ENCODE data around the gene STEAP1B. TPM values are rescaled to one million over a fixed set of nuclear protein-coding genes. Genes with fewer than 3 reads are reported as not detected.

Gene STEAP1B
- total and polyA plus RNA-seq, 4 donors, result 0.06 to 0.28 (median 0.08) TPM; not detected in 1

- 90% methylated on average over 4 of the region's 4 CpGs for WGBS
- no peaks in the 10 kb centered on the region for H3K9me3 ChIP-seq (ENCODE audit: control insufficient read depth in 4 of 4, low read length in 3 of 4)
- no peak overlapping the region for H3K4me3 ChIP-seq (ENCODE audit: low read depth in 1 of 3, low read length in 3 of 3)
- no peak overlapping the region for H3K27ac ChIP-seq (ENCODE audit: low read depth in 1 of 2, low read length in 2 of 2)
- no peak overlapping the region for H3K9ac ChIP-seq (ENCODE audit: low read depth in 1 of 2, low read length in 2 of 2)
- no peaks in the 10 kb centered on the region for H3K4me1 ChIP-seq (ENCODE audit: control insufficient read depth in 4 of 4, insufficient read depth in 4 of 4, low read length in 3 of 4)
- no peaks in the 10 kb centered on the region for H3K36me3 ChIP-seq (ENCODE audit: control insufficient read depth in 4 of 4, insufficient read depth in 3 of 4, low read depth in 1 of 4, low read length in 3 of 4)
- TF ChIP-seq YY1 (IDR thresholded peaks at IDR 0.05) (no peak), GABPA (IDR thresholded peaks at IDR 0.05 in 1 of 2, conservative IDR thresholded peaks at IDR 0.05 in 1 of 2) (no peak), TAF1 (conservative IDR thresholded peaks at IDR 0.05) (no peak), JUND (IDR thresholded peaks at IDR 0.05) (no peak), CTCF (IDR thresholded peaks at IDR 0.05; ENCODE audit: low read depth, low read length, missing input control) (no peak), RXRA (IDR thresholded peaks at IDR 0.05) (no peak), FOXA2 (IDR thresholded peaks at IDR 0.05) (no peak)
- DNase-seq (ENCODE audit: low spot score), result no peak
- H3K27me3 ChIP-seq (ENCODE audit: control insufficient read depth in 4 of 4, insufficient read depth in 4 of 4, low read length in 3 of 4), result no peaks in the 10 kb centered on the region
These were observed 114.7 kb downstream of the STEAP1B start for GRCh38 chr7:22385326-22385725.

- no peak overlapping the region for H3K4me3 ChIP-seq (ENCODE audit: low read depth in 1 of 3, low read length in 3 of 3)
- H3K27ac ChIP-seq (ENCODE audit: low read depth in 1 of 2, low read length in 2 of 2), result no peak overlapping the region
- WGBS, result 97% methylated on average over 2 of the region's 2 CpGs
- no peaks in the 10 kb centered on the region for H3K27me3 ChIP-seq (ENCODE audit: control insufficient read depth in 4 of 4, insufficient read depth in 4 of 4, low read length in 3 of 4)
- TF ChIP-seq RAD21 (IDR thresholded peaks at IDR 0.05) (no peak), SP1 (IDR thresholded peaks at IDR 0.05) (no peak), JUND (IDR thresholded peaks at IDR 0.05) (no peak), ATF3 (IDR thresholded peaks at IDR 0.05) (no peak), NR2F2 (IDR thresholded peaks at IDR 0.05) (no peak), RXRA (IDR thresholded peaks at IDR 0.05) (no peak), GABPA (IDR thresholded peaks at IDR 0.05 in 1 of 2, conservative IDR thresholded peaks at IDR 0.05 in 1 of 2) (no peak), CTCF (IDR thresholded peaks at IDR 0.05; ENCODE audit: low read depth, low read length, missing input control) (no peak), MAX (IDR thresholded peaks at IDR 0.05) (no peak)
- no peaks in the 10 kb centered on the region for H3K9me3 ChIP-seq (ENCODE audit: control insufficient read depth in 4 of 4, low read length in 3 of 4)
- H3K36me3 ChIP-seq (ENCODE audit: control insufficient read depth in 4 of 4, insufficient read depth in 3 of 4, low read depth in 1 of 4, low read length in 3 of 4), result no peaks in the 10 kb centered on the region
- H3K9ac ChIP-seq (ENCODE audit: low read depth in 1 of 2, low read length in 2 of 2), result no peak overlapping the region
- peaks cover 0 to 11% (median 4%) of the 10 kb centered on the region in 4 donors for H3K4me1 ChIP-seq (ENCODE audit: control insufficient read depth in 4 of 4, insufficient read depth in 4 of 4, low read length in 3 of 4)
- DNase-seq (ENCODE audit: low spot score), result no peak
These were observed 119.7 kb downstream of the STEAP1B start for GRCh38 chr7:22380333-22380732.

- Histone ChIP-seq H3K4me1 (ENCODE audit: control insufficient read depth in 4 of 4, insufficient read depth in 4 of 4, low read length in 3 of 4) (peaks cover 0 to 11% (median 4%) of the 10 kb centered on the region in 4 donors), H3K9me3 (ENCODE audit: control insufficient read depth in 4 of 4, low read length in 3 of 4) (no peaks in the 10 kb centered on the region), H3K27ac (ENCODE audit: low read depth in 1 of 2, low read length in 2 of 2) (peak overlapping the region; percentile 11 to 25), H3K27me3 (ENCODE audit: control insufficient read depth in 4 of 4, insufficient read depth in 4 of 4, low read length in 3 of 4) (no peaks in the 10 kb centered on the region), H3K4me3 (ENCODE audit: low read depth in 1 of 3, low read length in 3 of 3) (no peak overlapping the region), H3K9ac (ENCODE audit: low read depth in 1 of 2, low read length in 2 of 2) (no peak overlapping the region), H3K36me3 (ENCODE audit: control insufficient read depth in 4 of 4, insufficient read depth in 3 of 4, low read depth in 1 of 4, low read length in 3 of 4) (no peaks in the 10 kb centered on the region)
- DNase-seq (ENCODE audit: low spot score), result no peak
- TF ChIP-seq JUND (IDR thresholded peaks at IDR 0.05) (peak; percentile 31 to 45), ZBTB33 (IDR thresholded peaks at IDR 0.05) (no peak), RXRA (IDR thresholded peaks at IDR 0.05) (peak; percentile 36 to 62), FOXA1 (IDR thresholded peaks at IDR 0.05) (peak; percentile 82), MAX (IDR thresholded peaks at IDR 0.05) (no peak), HNF4A (conservative IDR thresholded peaks at IDR 0.05) (peak; percentile 70 to 75), RAD21 (IDR thresholded peaks at IDR 0.05) (peak; percentile 36 to 52), SP1 (IDR thresholded peaks at IDR 0.05) (peak; percentile 55), ATF3 (IDR thresholded peaks at IDR 0.05) (no peak), FOXA2 (IDR thresholded peaks at IDR 0.05) (peak; percentile 88), HNF4G (IDR thresholded peaks at IDR 0.05) (peak; percentile 49), YY1 (IDR thresholded peaks at IDR 0.05) (peak; percentile 31)
- 42% methylated on average over 7 of the region's 7 CpGs for WGBS
These were observed 121.6 kb downstream of the STEAP1B start for GRCh38 chr7:22378199-22378980.

Measured in liver (tissue), 9 donors.